Central memory CD8-positive, alpha-beta T cell (primary cell): ENCODE results near the gene C1orf52.
A peak's percentile ranks its signal among the peaks of the same experiment; 100 is the strongest.

Source experiments
- ATAC-seq: fragments of 150-1000 bp; cut with Tn5 transposase; replicated peaks from 2 replicates; pipeline ENCODE4 v1.10.0; 2022; ENCODE audit warnings: mild to moderate bottlenecking, moderate FRiP score, moderate number of reproducible peaks; ENCODE audit not compliant: poor library complexity, severe bottlenecking; ENCODE audit errors: extremely low read depth
- DNase-seq, 2 donors: peaks; one replicate each; pipeline ENCODE4 v3.0.0; 2021; ENCODE audit warnings: low spot score in 2 of 2
- H3K27ac Mint-ChIP-seq: one replicate; pipeline ENCODE4 v1.8.0; 2022; ENCODE audit warnings: low read depth, mild to moderate bottlenecking, moderate library complexity, mixed read lengths
- H3K27me3 Mint-ChIP-seq: one replicate; pipeline ENCODE4 v1.8.0; 2022; ENCODE audit warnings: mixed read lengths
- H3K36me3 Mint-ChIP-seq: one replicate; pipeline ENCODE4 v1.8.0; 2022; ENCODE audit warnings: mild to moderate bottlenecking, moderate library complexity, mixed read lengths; ENCODE audit not compliant: insufficient read depth
- H3K4me1 Mint-ChIP-seq: one replicate; pipeline ENCODE4 v1.8.0; 2022; ENCODE audit warnings: mixed read lengths
- H3K4me3 Mint-ChIP-seq: one replicate; pipeline ENCODE4 v1.8.0; 2022; ENCODE audit warnings: mild to moderate bottlenecking, moderate library complexity, mixed read lengths
- H3K9me3 Mint-ChIP-seq: one replicate; pipeline ENCODE4 v1.8.0; 2022; ENCODE audit warnings: mixed read lengths

Gene C1orf52

DNA sequence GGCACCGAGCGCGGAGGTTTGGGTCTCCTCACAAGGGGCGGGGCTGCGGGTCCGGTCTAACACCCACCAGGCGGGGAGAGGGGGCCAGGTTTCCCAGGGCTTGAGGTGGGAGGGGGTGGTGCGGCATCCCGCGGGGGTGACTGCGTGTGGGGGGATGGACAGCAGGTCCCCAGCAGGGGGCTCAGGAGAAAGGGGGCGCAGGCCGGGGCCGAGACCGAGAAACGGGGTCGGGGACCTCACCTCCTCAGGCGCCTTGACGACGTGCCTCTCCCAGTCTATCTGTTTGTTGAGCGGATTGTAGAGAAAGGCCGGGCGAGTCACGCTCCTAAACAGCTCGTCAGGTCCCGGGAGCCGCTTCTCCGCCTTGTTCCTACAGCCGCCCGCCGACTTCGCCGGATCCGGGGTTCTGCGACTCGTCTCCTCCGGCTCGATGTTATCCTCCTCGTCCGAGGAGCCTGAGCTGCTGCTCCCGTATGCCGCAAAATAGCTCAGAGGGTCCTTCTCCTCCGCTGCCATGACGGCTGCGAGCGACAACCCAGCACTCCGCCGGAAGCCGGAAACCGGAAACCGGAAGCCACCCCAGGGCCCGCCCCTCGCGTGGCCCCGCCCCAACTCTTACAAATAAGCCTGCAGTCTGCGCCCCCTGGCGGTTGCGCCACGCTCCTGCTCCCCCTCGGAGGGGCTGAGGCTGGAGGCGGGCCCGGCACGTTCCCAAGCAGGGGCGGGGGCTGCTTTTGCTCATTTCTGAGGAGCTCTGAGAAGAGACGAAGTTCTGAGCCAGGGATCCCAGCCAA, at the start of gene C1orf52:
C1orf52 (minus strand) TSS at position 545 of the 794 bp plus-strand sequence; CDS start at position 516, 29 bp downstream.
- H3K27me3 Mint-ChIP-seq = no peaks in the 10 kb centered on the region

GRCh38 chr1:85308833-85309350, 49.4 kb upstream of the C1orf52 start:
- Mint-ChIP-seq H3K4me1 (peaks cover 11% of the 10 kb centered on the region), H3K27ac (no peak overlapping the region), H3K4me3 (no peak overlapping the region), H3K9me3 (no peaks in the 10 kb centered on the region), H3K36me3 (peaks cover 3% of the 10 kb centered on the region), H3K27me3 (peaks cover 64% of the 10 kb centered on the region)
- DNase-seq (no peak), ATAC-seq (no peak)

More for the DNA sequence above, at the start of gene C1orf52:
- peak within 1 kb of the TSS; percentile 97 for H3K4me3 Mint-ChIP-seq
- DNase-seq (peak; percentile 85 to 95), ATAC-seq (peak; percentile 96)
- peaks cover 43% of the 10 kb centered on the region for H3K36me3 Mint-ChIP-seq
- peak within 1 kb of the TSS; percentile 97 for H3K27ac Mint-ChIP-seq
- H3K9me3 Mint-ChIP-seq = no peaks in the 10 kb centered on the region
- H3K4me1 Mint-ChIP-seq = peaks cover 28% of the 10 kb centered on the region

- Mint-ChIP-seq H3K9me3 (no peaks in the 10 kb centered on the region), H3K27ac (no peak overlapping the region), H3K27me3 (peaks cover 58% of the 10 kb centered on the region), H3K36me3 (peaks cover 3% of the 10 kb centered on the region), H3K4me1 (peaks cover 11% of the 10 kb centered on the region), H3K4me3 (peak overlapping the region; percentile 32)
- DNase-seq (peak; percentile 39 to 51), ATAC-seq (peak; percentile 80)
These were observed 48.7 kb upstream of the C1orf52 start for GRCh38 chr1:85307987-85308832.

DNA sequence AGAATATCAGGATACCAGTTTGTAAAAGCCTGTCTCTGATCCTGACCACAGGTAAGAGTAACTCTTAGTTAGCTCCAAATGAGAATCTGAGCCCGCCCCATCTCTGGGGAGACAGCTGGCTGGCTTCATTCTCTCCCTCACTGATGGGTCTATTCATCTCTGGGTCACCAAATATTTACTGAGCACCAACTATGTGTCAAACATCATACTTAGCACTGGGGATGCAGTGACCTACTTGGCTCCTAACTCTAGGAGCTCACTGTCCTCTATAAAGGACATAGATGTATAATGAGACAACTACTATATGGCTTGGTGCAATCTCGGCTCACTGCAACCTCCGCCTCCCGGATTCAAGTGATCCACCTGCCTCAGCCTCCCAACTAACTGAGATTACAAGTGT, 46.8 kb upstream of the C1orf52 start:
- Mint-ChIP-seq H3K9me3 (no peaks in the 10 kb centered on the region), H3K27me3 (peaks cover 58% of the 10 kb centered on the region), H3K4me1 (peaks cover 16% of the 10 kb centered on the region), H3K36me3 (peaks cover 3% of the 10 kb centered on the region), H3K27ac (no peak overlapping the region), H3K4me3 (no peak overlapping the region)
- DNase-seq (no peak), ATAC-seq (no peak)

DNA sequence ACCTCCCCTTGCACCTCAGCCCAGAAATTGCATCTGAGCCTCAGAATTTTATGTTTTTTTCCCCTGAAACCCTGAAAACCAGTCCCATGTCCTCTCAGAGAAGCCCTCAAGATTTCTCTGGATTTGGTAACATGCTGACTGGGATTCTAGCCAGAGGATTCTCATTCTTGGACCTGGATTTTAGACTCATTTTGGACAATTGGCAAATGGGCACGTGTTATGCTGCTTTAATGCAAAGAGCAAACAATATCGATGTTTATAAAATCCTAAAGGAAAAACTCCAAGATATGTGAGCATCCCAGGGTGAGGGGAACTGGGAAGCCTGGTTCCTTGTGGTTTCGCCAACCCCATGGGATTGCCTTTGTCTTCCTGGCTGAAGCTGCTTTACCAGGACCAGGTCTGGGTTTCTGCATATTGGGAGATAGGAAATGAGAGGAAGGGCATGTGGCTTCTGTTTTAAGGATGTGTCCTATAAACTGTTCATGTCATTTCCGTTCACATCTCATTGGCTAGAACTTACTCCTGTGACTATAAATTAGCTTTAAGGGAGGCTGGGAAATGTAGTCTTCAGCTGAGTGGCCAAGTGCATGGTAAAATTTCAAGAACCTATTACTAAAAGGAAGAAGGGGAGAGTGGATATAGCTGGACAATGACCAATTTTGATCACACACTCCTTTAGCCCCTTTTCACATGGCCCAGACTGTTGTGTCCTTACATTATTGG, 44.1 kb upstream of the C1orf52 start:
- Mint-ChIP-seq H3K4me3 (no peak overlapping the region), H3K36me3 (peaks cover 5% of the 10 kb centered on the region), H3K9me3 (no peaks in the 10 kb centered on the region), H3K27me3 (peaks cover 33% of the 10 kb centered on the region), H3K27ac (no peak overlapping the region), H3K4me1 (peaks cover 24% of the 10 kb centered on the region)
- DNase-seq (no peak), ATAC-seq (no peak)

DNA sequence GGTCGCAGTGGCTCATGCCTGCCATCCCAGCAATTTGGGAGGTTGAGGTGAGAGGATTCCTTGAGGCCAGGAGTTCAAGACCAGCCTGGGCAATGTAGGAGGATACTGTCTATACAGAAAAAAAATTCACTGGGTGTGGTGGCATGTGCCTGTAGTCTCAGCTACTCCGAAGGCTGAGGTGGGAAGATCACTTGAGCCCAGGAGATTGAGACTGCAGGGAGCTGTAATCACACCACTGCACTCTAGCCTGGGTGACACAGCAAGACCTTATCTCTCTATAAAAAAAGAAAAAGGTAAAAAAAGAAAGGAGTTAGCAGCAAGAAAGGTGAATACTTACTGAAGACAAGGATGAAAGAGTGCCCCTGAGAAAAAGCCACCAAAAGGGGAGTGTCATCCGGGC, 40.7 kb upstream of the C1orf52 start:
- ATAC-seq = no peak
- Mint-ChIP-seq H3K27ac (no peak overlapping the region), H3K4me3 (no peak overlapping the region), H3K36me3 (peaks cover 6% of the 10 kb centered on the region), H3K9me3 (no peaks in the 10 kb centered on the region), H3K4me1 (peaks cover 34% of the 10 kb centered on the region), H3K27me3 (peaks cover 20% of the 10 kb centered on the region)
- no peak for DNase-seq

GRCh38 chr1:85297855-85298629, 38.6 kb upstream of the C1orf52 start:
- H3K27me3 Mint-ChIP-seq = peaks cover 18% of the 10 kb centered on the region
- H3K9me3 Mint-ChIP-seq = no peaks in the 10 kb centered on the region
- ATAC-seq = peak; percentile 97

DNA sequence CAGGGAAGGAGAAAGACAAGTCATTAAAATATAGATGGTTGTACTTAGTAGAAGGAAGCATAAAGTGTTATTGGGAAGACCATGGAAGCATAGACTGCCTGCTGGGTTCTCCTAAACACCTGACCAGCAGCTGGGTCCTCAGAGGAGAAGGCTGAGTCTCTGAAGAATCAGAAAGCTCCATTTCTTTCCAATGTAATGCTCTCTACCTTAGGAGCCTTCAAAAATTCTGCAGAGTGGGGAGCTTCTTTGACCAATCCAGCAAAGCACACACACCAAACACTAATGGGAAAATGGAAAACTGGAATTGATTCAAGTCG, 38.0 kb upstream of the C1orf52 start:
- no peaks in the 10 kb centered on the region for H3K9me3 Mint-ChIP-seq
- peaks cover 6% of the 10 kb centered on the region for H3K36me3 Mint-ChIP-seq
- peaks cover 16% of the 10 kb centered on the region for H3K27me3 Mint-ChIP-seq
- ATAC-seq = no peak
- H3K4me3 Mint-ChIP-seq = peak overlapping the region; percentile 56
- no peak for DNase-seq
- peaks cover 30% of the 10 kb centered on the region for H3K4me1 Mint-ChIP-seq
- peak overlapping the region; percentile 69 for H3K27ac Mint-ChIP-seq

More at GRCh38 chr1:85297855-85298629, 38.6 kb upstream of the C1orf52 start:
- Mint-ChIP-seq H3K4me3 (peak overlapping the region; percentile 56), H3K36me3 (peaks cover 6% of the 10 kb centered on the region), H3K4me1 (peaks cover 34% of the 10 kb centered on the region), H3K27ac (peak overlapping the region; percentile 69)
- DNase-seq = peak; percentile 29 to 67

DNA sequence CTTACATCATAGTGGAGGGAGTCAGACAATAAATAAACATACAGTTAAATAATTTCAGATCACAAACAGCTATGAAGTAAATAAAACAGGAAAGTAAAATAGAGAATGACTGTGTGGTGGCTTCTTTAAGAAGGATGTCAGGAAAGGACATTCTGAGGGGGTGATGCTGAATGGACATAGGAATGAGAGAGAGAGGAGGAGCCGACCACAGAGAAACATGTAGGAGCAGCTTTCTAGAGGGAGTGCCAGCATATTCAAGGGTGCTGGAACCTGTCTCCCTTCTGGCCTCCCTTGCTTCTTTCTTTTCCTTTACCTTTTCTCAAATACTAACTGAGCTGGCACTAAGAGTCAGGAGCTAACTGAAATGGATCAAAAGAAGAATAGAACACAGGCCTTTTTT, 37.5 kb upstream of the C1orf52 start:
- DNase-seq (no peak), ATAC-seq (no peak)
- no peaks in the 10 kb centered on the region for H3K9me3 Mint-ChIP-seq
- peaks cover 29% of the 10 kb centered on the region for H3K4me1 Mint-ChIP-seq
- peak overlapping the region; percentile 69 for H3K27ac Mint-ChIP-seq
- peaks cover 13% of the 10 kb centered on the region for H3K27me3 Mint-ChIP-seq
- H3K36me3 Mint-ChIP-seq = peaks cover 6% of the 10 kb centered on the region
- H3K4me3 Mint-ChIP-seq = peak overlapping the region; percentile 56

GRCh38 chr1:85295654-85296053, 36.2 kb upstream of the C1orf52 start:
- Mint-ChIP-seq H3K4me1 (peaks cover 29% of the 10 kb centered on the region), H3K4me3 (no peak overlapping the region), H3K27ac (no peak overlapping the region), H3K36me3 (peaks cover 6% of the 10 kb centered on the region), H3K9me3 (no peaks in the 10 kb centered on the region), H3K27me3 (peaks cover 5% of the 10 kb centered on the region)
- no peak for ATAC-seq
- no peak for DNase-seq

DNA sequence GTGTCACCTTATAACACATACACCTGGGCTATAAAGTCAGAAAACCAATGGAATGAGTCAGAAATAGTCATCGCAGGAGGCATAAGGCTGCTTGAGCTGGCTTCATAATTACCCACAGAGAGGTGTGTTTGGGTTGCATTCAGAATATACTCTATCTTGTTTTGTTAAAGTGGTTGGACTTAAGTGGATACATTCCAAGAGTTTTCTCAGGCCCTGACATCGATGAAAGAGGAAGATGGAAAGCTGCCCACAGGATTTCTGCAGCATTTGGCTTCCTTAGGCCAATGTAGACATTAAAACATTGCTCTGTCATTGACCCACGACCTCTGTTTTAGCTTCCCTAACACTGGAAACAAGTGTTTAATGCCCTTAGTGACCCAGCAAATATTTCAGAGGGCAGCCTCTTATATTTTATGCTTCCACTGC, 35.6 kb upstream of the C1orf52 start:
- peaks cover 5% of the 10 kb centered on the region for H3K27me3 Mint-ChIP-seq
- DNase-seq (no peak), ATAC-seq (no peak)
- peaks cover 29% of the 10 kb centered on the region for H3K4me1 Mint-ChIP-seq
- H3K9me3 Mint-ChIP-seq = no peaks in the 10 kb centered on the region
- H3K36me3 Mint-ChIP-seq = peaks cover 6% of the 10 kb centered on the region
- H3K4me3 Mint-ChIP-seq = no peak overlapping the region
- no peak overlapping the region for H3K27ac Mint-ChIP-seq
